HG03039 (cell line): Measurements from ENCODE around the gene UBR2.

Experiments used
- ATAC-seq: cut with Tn5 transposase; IDR thresholded peaks from one replicate; pipeline ENCODE4 v1.9.1; 2021; ENCODE audit warnings: mild to moderate bottlenecking, moderate library complexity; ENCODE audit not compliant: unreplicated experiment

The UBR2 gene

GRCh38 chr6:42563697-42564505 lies at the start of gene UBR2:
TSS of gene UBR2 (plus strand) at chr6:42564029. CDS start at chr6:42564320, 291 bp downstream.
- peak; percentile 92 for ATAC-seq

GRCh38 chr6:42514745-42515144 lies 49.1 kb upstream of the UBR2 start:
- ATAC-seq = no peak

GRCh38 chr6:42519779-42520178 lies 44.0 kb upstream of the UBR2 start:
- ATAC-seq = no peak

- no peak for ATAC-seq
Measured at GRCh38 chr6:42520786-42521607, 42.8 kb upstream of the UBR2 start.

- ATAC-seq = no peak
Measured at GRCh38 chr6:42522036-42522435, 41.8 kb upstream of the UBR2 start.

- no peak for ATAC-seq
Measured at GRCh38 chr6:42522942-42523814, 40.7 kb upstream of the UBR2 start.

- no peak for ATAC-seq
Measured at GRCh38 chr6:42525206-42525605, 38.6 kb upstream of the UBR2 start.

GRCh38 chr6:42526616-42527015 lies 37.2 kb upstream of the UBR2 start:
- ATAC-seq = no peak

GRCh38 chr6:42527204-42527603 lies 36.6 kb upstream of the UBR2 start:
- no peak for ATAC-seq

- ATAC-seq = no peak
Measured at GRCh38 chr6:42530296-42530695, 33.5 kb upstream of the UBR2 start.

- no peak for ATAC-seq
Measured at GRCh38 chr6:42530751-42531150, 33.1 kb upstream of the UBR2 start.

GRCh38 chr6:42532038-42532669 lies 31.7 kb upstream of the UBR2 start:
- ATAC-seq = no peak

GRCh38 chr6:42533794-42534193 lies 30.0 kb upstream of the UBR2 start:
- ATAC-seq = no peak

GRCh38 chr6:42537536-42537935 lies 26.3 kb upstream of the UBR2 start:
- no peak for ATAC-seq

GRCh38 chr6:42539135-42539534 lies 24.7 kb upstream of the UBR2 start:
- ATAC-seq = no peak

- ATAC-seq = no peak
Measured at GRCh38 chr6:42545226-42545773, 18.5 kb upstream of the UBR2 start.

- no peak for ATAC-seq
Measured at GRCh38 chr6:42547407-42548329, 16.2 kb upstream of the UBR2 start.

- ATAC-seq = no peak
Measured at GRCh38 chr6:42550277-42550676, 13.6 kb upstream of the UBR2 start.

- ATAC-seq = no peak
Measured at GRCh38 chr6:42551217-42551616, 12.6 kb upstream of the UBR2 start.
